K562 (cell line): ENCODE data around the gene FAM168B. TPM values are rescaled to one million over a fixed set of nuclear protein-coding genes. Genes with fewer than 3 reads are reported as not detected.

Experiments
- ARID1B ChIP-seq: fragments of 450-650 bp; IDR thresholded peaks from 2 replicates; pipeline ENCODE4 v1.6.1; 2016; ENCODE audit warnings: antibody characterized with exemption, mild to moderate bottlenecking, inconsistent platforms
- CEBPB ChIP-seq: fragments of 450-650 bp; IDR thresholded peaks from 2 replicates; pipeline ENCODE4 v1.6.1; 2016; ENCODE audit warnings: missing genetic modification characterization, missing compliant biosample characterization
- EP400 ChIP-seq: fragments of 450-650 bp; IDR thresholded peaks from 2 replicates; pipeline ENCODE4 v1.6.1; 2017; ENCODE audit warnings: antibody characterized with exemption, mild to moderate bottlenecking, moderate library complexity
- HMG20A ChIP-seq: fragments of 450-650 bp; formaldehyde crosslinking; conservative IDR thresholded peaks from 2 replicates; pipeline ENCODE4 v1.4.0; 2020; ENCODE audit warnings: mild to moderate bottlenecking, mixed read lengths
- HNRNPK ChIP-seq: fragments of 200-400 bp; formaldehyde crosslinking; IDR thresholded peaks from one replicate; pipeline ENCODE4 v1.6.1; 2018; ENCODE audit warnings: mild to moderate bottlenecking, low read depth, low read length; ENCODE audit not compliant: poor library complexity, severe bottlenecking
- KLF16 ChIP-seq: IDR thresholded peaks from 2 replicates; pipeline ENCODE4 v1.6.1; 2016; ENCODE audit warnings: antibody characterized with exemption
- NFATC3 ChIP-seq: fragments of 450-650 bp; IDR thresholded peaks from 2 replicates; pipeline ENCODE4 v1.6.1; 2017; ENCODE audit warnings: mild to moderate bottlenecking
- NFE2L1 ChIP-seq: fragments of 450-650 bp; IDR thresholded peaks from 2 replicates; pipeline ENCODE4 v1.6.1; 2016; ENCODE audit warnings: missing genetic modification characterization, low read depth, mild to moderate bottlenecking, missing compliant biosample characterization, moderate library complexity, borderline replicate concordance
- NFIX ChIP-seq: fragments of 250-450 bp; sonication (Bioruptor Pico); IDR thresholded peaks from 2 replicates; pipeline ENCODE4 v1.4.0; 2020; ENCODE audit warnings: low read depth, mild to moderate bottlenecking, moderate library complexity
- NRF1 ChIP-seq, 2 experiments: fragments of 450-650 bp; IDR thresholded peaks in 1 of 2; conservative IDR thresholded peaks in 1 of 2; 2 replicates each; pipeline ENCODE4 v1.6.1; 2014; ENCODE audit warnings: mild to moderate bottlenecking in 2 of 2
- POU5F1 ChIP-seq: fragments of 150-350 bp; IDR thresholded peaks from 2 replicates; pipeline ENCODE4 v1.6.1; 2014; ENCODE audit warnings: borderline replicate concordance, low read length, low read depth, mild to moderate bottlenecking; ENCODE audit not compliant: partially characterized antibody
- SMARCE1 ChIP-seq: fragments of 450-650 bp; IDR thresholded peaks from 2 replicates; pipeline ENCODE4 v1.7.1; 2016; ENCODE audit warnings: mild to moderate bottlenecking
- STAT5A ChIP-seq: IDR thresholded peaks from 2 replicates; pipeline ENCODE4 v1.6.1; 2012; ENCODE audit warnings: low read length, inconsistent platforms, borderline replicate concordance
- ZFP30 ChIP-seq: fragments of 250-450 bp; sonication (Bioruptor Pico); IDR thresholded peaks from 2 replicates; pipeline ENCODE4 v1.8.0; 2022; ENCODE audit warnings: moderate library complexity, mild to moderate bottlenecking, inconsistent platforms, borderline replicate concordance
- ZNF175 ChIP-seq: fragments of 200-800 bp; sonication (Bioruptor generic); IDR thresholded peaks from 2 replicates; pipeline ENCODE4 v1.6.1; 2016; ENCODE audit warnings: low read depth, mild to moderate bottlenecking, missing genetic modification characterization, missing compliant biosample characterization
- ZNF589 ChIP-seq: fragments of 200-800 bp; sonication (Bioruptor generic); IDR thresholded peaks from 2 replicates; pipeline ENCODE4 v1.6.1; 2016; ENCODE audit warnings: low read depth, missing genetic modification characterization, missing compliant biosample characterization
- ZNF699 ChIP-seq: fragments of 250-450 bp; sonication (Bioruptor Pico); IDR thresholded peaks from 2 replicates; pipeline ENCODE4 v1.8.0; 2021; ENCODE audit warnings: mild to moderate bottlenecking, moderate library complexity; ENCODE audit not compliant: insufficient replicate concordance
- polyA plus RNA-seq, 8 experiments: library from polyadenylated mRNA; depleted of rRNA in 4 of 8; stranded (reverse) in 5 of 8; unstranded in 3 of 8; fragments of >200 nt; fragmentation: Nextera tagmentation in 2 of 8; fragmentation: Illumina TruSeq in 1 of 8; extraction: Ambion mirVana in 2 of 8; extraction: Trizol in 1 of 8; gene quantifications; 2 replicates each; pipeline versions ENCODE4 v1.2.1 to v1.2.3, GENCODE V29; 2011 to 2014; ENCODE audit warnings: inconsistent platforms in 1 of 8, missing spikeins in 1 of 8
- total RNA-seq, 7 experiments: library from RNA; depleted of rRNA in 6 of 7; stranded (reverse); fragments of >200 nt in 6 of 7; fragmentation: Illumina TruSeq in 2 of 7; extraction: Trizol in 2 of 7; gene quantifications; 2 replicates each; pipeline versions ENCODE4 v1.2.1 to v1.2.3, GENCODE V29; 2011 to 2021; ENCODE audit warnings: low replicate concordance in 1 of 7
- TF ChIP-seq, protein P1 (sequence below), 2 experiments: IDR thresholded peaks; 2 replicates each; pipeline ENCODE4 v1.6.1; 2012; ENCODE audit warnings: improper control_type of control experiment in 2 of 2, low read depth in 2 of 2, low read length in 2 of 2, borderline replicate concordance in 1 of 2
- TF ChIP-seq, protein P2 (sequence below): fragments of 450-650 bp; IDR thresholded peaks from 2 replicates; pipeline ENCODE4 v1.6.1; 2018; ENCODE audit not compliant: partially characterized antibody
- TF ChIP-seq, protein P3 (sequence below), 3 experiments: IDR thresholded peaks in 2 of 3; conservative IDR thresholded peaks in 1 of 3; 2 replicates each; pipeline ENCODE4 v1.5.1; 2011 to 2012; ENCODE audit warnings: low read length in 3 of 3, mild to moderate bottlenecking in 3 of 3, control low read depth in 2 of 3, improper control_type of control experiment in 1 of 3, inconsistent platforms in 1 of 3, low read depth in 1 of 3, mixed read lengths in 1 of 3, moderate library complexity in 1 of 3; ENCODE audit not compliant: insufficient read depth in 2 of 3

The FAM168B gene
- total and polyA plus RNA-seq, 9 of the 15 experiments (the other 6 are each of a cell fraction or from before 2014, with no cell fraction given): 3.3 to 76.0 (median 46.1) TPM

DNA sequence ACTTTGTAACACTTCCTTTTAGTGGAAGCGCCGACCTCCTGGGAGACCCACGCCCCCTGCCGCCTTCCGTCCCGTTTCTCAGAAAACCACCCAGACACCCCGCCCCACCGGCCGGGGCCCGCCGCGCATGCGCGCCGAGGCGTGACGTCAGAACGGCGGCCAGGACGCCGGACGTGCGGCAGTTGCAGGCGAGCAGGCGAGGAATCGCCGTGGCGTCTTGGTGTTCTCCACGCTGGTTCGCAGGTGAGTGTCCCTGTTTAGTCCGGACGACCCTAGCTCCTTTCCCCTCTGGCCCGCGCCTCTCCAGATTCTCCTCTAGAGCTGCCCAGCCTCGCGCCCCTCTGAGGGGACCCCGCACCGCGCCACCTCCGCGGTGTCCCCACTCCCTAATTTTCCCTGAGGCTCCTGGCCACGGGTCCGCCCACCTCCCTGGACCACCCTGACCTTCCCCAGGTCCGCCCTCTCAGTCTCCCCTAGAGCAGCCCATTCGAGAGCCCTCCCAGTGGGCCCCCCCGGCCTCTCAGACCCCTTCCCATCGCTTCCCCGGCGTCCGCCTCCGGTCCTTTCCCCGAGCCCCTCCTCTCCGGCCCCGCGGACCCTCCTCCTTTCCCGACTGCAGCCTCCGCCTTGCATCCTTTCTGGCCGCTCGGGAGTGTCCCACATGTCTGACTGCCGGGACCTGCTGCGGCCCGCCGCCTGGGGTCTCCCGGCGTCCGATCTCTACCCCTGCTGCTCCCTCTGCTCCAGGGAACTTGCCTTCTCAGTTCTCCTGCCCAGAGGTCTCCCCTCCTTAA is 12.1 kb upstream of the FAM168B start, which contains the start of gene PLEKHB2 (continued):
- no peak for TF ChIP-seq NFE2L1
- TF ChIP-seq, protein P1, sequence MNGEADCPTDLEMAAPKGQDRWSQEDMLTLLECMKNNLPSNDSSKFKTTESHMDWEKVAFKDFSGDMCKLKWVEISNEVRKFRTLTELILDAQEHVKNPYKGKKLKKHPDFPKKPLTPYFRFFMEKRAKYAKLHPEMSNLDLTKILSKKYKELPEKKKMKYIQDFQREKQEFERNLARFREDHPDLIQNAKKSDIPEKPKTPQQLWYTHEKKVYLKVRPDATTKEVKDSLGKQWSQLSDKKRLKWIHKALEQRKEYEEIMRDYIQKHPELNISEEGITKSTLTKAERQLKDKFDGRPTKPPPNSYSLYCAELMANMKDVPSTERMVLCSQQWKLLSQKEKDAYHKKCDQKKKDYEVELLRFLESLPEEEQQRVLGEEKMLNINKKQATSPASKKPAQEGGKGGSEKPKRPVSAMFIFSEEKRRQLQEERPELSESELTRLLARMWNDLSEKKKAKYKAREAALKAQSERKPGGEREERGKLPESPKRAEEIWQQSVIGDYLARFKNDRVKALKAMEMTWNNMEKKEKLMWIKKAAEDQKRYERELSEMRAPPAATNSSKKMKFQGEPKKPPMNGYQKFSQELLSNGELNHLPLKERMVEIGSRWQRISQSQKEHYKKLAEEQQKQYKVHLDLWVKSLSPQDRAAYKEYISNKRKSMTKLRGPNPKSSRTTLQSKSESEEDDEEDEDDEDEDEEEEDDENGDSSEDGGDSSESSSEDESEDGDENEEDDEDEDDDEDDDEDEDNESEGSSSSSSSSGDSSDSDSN (IDR thresholded peaks at IDR 0.05; ENCODE audit: borderline replicate concordance in 1 of 2, low read depth in 2 of 2, low read length in 2 of 2): 0 out of 4 replicates have a peak, but pooled peaks of 1 of the 2 experiments have one; percentile 33
- TF ChIP-seq CEBPB (tag): no peak
- peak; percentile 75 for TF ChIP-seq STAT5A
- peak; percentile 98 for TF ChIP-seq NRF1 (conservative IDR thresholded peaks at IDR 0.05 in 1 of 2, IDR thresholded peaks at IDR 0.05 in 1 of 2)
- TF ChIP-seq, protein P2, sequence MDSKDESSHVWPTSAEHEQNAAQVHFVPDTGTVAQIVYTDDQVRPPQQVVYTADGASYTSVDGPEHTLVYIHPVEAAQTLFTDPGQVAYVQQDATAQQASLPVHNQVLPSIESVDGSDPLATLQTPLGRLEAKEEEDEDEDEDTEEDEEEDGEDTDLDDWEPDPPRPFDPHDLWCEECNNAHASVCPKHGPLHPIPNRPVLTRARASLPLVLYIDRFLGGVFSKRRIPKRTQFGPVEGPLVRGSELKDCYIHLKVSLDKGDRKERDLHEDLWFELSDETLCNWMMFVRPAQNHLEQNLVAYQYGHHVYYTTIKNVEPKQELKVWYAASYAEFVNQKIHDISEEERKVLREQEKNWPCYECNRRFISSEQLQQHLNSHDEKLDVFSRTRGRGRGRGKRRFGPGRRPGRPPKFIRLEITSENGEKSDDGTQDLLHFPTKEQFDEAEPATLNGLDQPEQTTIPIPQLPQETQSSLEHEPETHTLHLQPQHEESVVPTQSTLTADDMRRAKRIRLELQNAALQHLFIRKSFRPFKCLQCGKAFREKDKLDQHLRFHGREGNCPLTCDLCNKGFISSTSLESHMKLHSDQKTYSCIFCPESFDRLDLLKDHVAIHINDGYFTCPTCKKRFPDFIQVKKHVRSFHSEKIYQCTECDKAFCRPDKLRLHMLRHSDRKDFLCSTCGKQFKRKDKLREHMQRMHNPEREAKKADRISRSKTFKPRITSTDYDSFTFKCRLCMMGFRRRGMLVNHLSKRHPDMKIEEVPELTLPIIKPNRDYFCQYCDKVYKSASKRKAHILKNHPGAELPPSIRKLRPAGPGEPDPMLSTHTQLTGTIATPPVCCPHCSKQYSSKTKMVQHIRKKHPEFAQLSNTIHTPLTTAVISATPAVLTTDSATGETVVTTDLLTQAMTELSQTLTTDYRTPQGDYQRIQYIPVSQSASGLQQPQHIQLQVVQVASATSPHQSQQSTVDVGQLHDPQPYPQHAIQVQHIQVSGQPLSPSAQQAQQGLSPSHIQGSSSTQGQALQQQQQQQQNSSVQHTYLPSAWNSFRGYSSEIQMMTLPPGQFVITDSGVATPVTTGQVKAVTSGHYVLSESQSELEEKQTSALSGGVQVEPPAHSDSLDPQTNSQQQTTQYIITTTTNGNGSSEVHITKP: no peak
- no peak for TF ChIP-seq ZNF175 (CRISPR knock-in tag)
- no peak for TF ChIP-seq SMARCE1
- TF ChIP-seq POU5F1: no peak
- no peak for TF ChIP-seq ZNF699 (CRISPR knock-in tag)
- no peak for TF ChIP-seq ZNF589
- TF ChIP-seq, protein P3, sequence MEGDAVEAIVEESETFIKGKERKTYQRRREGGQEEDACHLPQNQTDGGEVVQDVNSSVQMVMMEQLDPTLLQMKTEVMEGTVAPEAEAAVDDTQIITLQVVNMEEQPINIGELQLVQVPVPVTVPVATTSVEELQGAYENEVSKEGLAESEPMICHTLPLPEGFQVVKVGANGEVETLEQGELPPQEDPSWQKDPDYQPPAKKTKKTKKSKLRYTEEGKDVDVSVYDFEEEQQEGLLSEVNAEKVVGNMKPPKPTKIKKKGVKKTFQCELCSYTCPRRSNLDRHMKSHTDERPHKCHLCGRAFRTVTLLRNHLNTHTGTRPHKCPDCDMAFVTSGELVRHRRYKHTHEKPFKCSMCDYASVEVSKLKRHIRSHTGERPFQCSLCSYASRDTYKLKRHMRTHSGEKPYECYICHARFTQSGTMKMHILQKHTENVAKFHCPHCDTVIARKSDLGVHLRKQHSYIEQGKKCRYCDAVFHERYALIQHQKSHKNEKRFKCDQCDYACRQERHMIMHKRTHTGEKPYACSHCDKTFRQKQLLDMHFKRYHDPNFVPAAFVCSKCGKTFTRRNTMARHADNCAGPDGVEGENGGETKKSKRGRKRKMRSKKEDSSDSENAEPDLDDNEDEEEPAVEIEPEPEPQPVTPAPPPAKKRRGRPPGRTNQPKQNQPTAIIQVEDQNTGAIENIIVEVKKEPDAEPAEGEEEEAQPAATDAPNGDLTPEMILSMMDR (IDR thresholded peaks at IDR 0.05 in 2 of 3, conservative IDR thresholded peaks at IDR 0.05 in 1 of 3; ENCODE audit: insufficient read depth in 2 of 3, low read depth in 1 of 3, low read length in 3 of 3): peak in 2 of 3 experiments; percentile 25 to 33; a peak in 1 of 6 replicates
- TF ChIP-seq HNRNPK: no peak
- no peak for TF ChIP-seq NFATC3
- TF ChIP-seq ARID1B: no peak
- no peak for TF ChIP-seq NFIX (CRISPR knock-in tag)
- TF ChIP-seq KLF16: no peak
- TF ChIP-seq EP400: peak; percentile 49; the same call in 1 of the 2 replicates
- TF ChIP-seq HMG20A (CRISPR knock-in tag): no peak
- no peak for TF ChIP-seq ZFP30
